ENCODE results near the gene DDAH2.

GRCh38 chr6:31764198-31764597 lies 35.1 kb upstream of the DDAH2 start:
- TF ChIP-seq CTCF (IDR thresholded peaks at IDR 0.05; ENCODE audit: low read length) (no peak), EZH2 (IDR thresholded peaks at IDR 0.05; ENCODE audit: borderline replicate concordance, low read length) (no peak)

All from OCI-LY1 (cell line).